ENCODE measurements around the gene SMARCD3.

The SMARCD3 gene

DNA sequence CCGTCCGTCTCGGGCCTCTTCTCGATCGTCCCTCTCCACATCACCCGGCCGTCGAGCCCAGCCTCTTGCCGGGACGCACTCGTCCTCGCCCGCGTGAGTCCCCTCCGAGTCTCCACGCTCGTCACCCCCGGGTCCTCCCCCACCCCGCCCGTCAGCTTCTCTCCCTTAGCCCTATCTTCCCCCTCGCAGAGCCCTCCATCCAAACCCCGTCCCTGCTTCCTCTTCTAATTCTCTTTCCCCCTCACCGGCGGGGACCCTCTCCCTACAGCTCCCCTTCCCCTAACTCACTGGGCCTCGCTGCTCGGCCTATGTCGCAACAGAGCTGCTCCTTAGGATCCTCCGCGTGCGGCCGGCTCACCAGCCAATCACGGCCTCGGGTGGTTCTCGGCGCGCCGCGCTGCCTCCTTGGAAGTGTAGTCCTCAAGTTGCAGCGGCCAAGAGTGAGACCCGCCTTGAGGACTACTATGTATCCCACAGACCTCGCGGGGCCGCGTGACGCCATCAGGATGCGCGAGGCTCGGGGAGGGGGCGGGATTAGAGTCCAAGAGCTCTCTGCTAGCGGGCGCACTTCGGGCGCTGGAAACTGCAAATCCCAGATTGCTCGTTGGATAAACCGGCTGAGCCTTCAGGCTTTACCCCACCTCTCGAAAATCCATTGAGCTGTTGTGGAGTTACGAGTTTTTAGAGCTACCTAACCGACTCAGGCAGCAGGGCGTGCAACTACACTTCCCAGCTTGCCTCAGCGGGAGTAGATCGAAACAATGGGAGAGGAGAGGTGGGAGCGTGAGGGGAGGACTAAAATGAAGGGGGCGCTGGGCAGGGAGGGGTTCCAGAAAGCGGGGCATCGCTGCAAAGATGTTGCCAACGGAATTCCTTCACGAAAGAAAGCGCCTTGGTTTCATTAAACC is 21.4 kb downstream of the SMARCD3 start, which contains the start of gene ABCF2:
ABCF2 (minus strand) TSS at position 331 of the 908 bp plus-strand sequence. CDS start 747 bp downstream, outside the sequence.
- peak within 1 kb of the TSS; percentile 59 to 98 (median 91) for H3K4me3 ChIP-seq (ENCODE audit: control insufficient read depth in 1 of 7, extremely low read depth in 1 of 7, insufficient read depth in 4 of 7, low read depth in 2 of 7, low read length in 6 of 7)
- CTCF ChIA-PET = interaction anchor here (1.1 to 5.7 kb wide), 10 partner anchors 10 to 57 kb away, joined by 3 to 39 read pairs (median 6); no protein-coding TSS in a partner anchor
- DNase-seq = peak; percentile 98 to 99 (median 98)
- H3K9me3 ChIP-seq (ENCODE audit: control extremely low read depth in 1 of 5, control insufficient read depth in 4 of 5, insufficient read depth in 2 of 5, low read depth in 1 of 5, low read length in 4 of 5) = no peaks in the 10 kb centered on the region
- 0% methylated on average over 62 of the region's 68 CpGs for WGBS (ENCODE audit: insufficient coverage)
- peaks cover 15 to 31% (median 21%) of the 10 kb centered on the region in 4 experiments for H3K4me1 ChIP-seq (ENCODE audit: control extremely low read depth in 1 of 4, control insufficient read depth in 4 of 4, insufficient read depth in 4 of 4, low read length in 3 of 4)
- POLR2A ChIA-PET = interaction anchor here (0.8 to 1.2 kb wide), 4 partner anchors 10 to 20 kb away, joined by 3 to 5 read pairs (median 4); no protein-coding TSS in a partner anchor
- H3K36me3 ChIP-seq (ENCODE audit: control insufficient read depth in 4 of 4, insufficient read depth in 4 of 4, low read length in 3 of 4) = peaks cover 7 to 34% (median 32%) of the 10 kb centered on the region in 4 experiments
- no peaks in the 10 kb centered on the region for H3K27me3 ChIP-seq (replicated peaks in 2 of 5; ENCODE audit: control insufficient read depth in 4 of 5, insufficient read depth in 5 of 5, low read length in 4 of 5)
- H3K27ac ChIP-seq (ENCODE audit: insufficient read depth in 1 of 2, low read depth in 1 of 2, low read length in 2 of 2, poor library complexity in 1 of 2, severe bottlenecking in 2 of 2) = peak within 1 kb of the TSS; percentile 42 to 79

DNA sequence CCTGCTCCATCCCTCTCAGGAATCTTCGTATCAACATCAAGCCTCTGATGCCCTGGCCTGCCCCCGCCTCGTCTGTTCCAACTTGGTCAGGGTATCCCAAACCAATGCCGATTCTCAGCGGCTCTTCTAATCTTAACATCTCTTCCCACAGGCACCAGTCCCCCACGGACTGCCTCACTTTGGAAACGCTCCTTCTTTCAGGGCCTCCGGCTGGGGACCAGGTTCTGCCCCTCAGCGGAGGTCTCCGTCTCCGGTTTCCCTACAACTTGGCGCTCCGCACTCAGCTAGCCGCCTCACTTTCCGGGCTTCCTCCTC is 22.0 kb downstream of the SMARCD3 start:
- no peak for DNase-seq

DNA sequence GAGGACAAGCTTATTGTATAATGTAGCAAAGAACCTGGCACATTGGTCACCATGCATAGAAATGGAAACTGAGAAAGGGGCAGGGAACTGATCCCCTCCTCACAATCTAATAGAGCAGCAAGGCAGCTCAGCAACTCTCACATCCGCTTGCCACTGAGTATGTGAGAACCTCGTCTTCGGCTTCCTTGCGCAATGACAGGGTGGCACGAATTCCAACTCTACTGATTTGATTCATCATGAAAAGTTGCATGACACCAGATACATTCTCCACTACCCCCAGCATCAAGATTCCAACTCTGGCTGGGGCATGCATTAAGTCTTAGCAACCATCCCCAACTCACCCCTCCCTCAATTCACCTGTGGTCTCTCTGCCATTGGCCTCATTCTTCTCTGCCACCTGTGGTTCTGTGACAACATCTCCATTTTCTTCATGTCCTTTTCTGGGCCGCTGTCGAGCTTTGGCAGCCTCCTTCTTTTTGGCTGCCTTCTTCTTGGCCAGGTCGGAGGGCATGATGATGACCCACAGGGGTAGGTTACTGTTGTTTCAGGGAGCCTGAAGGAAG is 22.5 kb downstream of the SMARCD3 start:
- H3K27ac ChIP-seq (ENCODE audit: insufficient read depth in 1 of 2, low read depth in 1 of 2, low read length in 2 of 2, poor library complexity in 1 of 2, severe bottlenecking in 2 of 2) = peak overlapping the region; percentile 42 to 79
- ChIA-PET POLR2A (no interaction called here), CTCF (interaction anchor here (0.9 to 5.7 kb wide), 7 partner anchors 9 to 49 kb away, joined by 3 to 39 read pairs (median 7); no protein-coding TSS in a partner anchor)
- DNase-seq = no peak
- H3K27me3 ChIP-seq (replicated peaks in 2 of 5; ENCODE audit: control insufficient read depth in 4 of 5, insufficient read depth in 5 of 5, low read length in 4 of 5) = no peaks in the 10 kb centered on the region
- H3K4me3 ChIP-seq (ENCODE audit: control insufficient read depth in 1 of 7, extremely low read depth in 1 of 7, insufficient read depth in 4 of 7, low read depth in 2 of 7, low read length in 6 of 7) = peak overlapping the region in 6 of 7 experiments; percentile 88 to 98 (median 92)
- no peaks in the 10 kb centered on the region for H3K9me3 ChIP-seq (ENCODE audit: control extremely low read depth in 1 of 5, control insufficient read depth in 4 of 5, insufficient read depth in 2 of 5, low read depth in 1 of 5, low read length in 4 of 5)
- H3K36me3 ChIP-seq (ENCODE audit: control insufficient read depth in 4 of 4, insufficient read depth in 4 of 4, low read length in 3 of 4) = peaks cover 11 to 42% (median 38%) of the 10 kb centered on the region in 4 experiments
- peaks cover 11 to 23% (median 16%) of the 10 kb centered on the region in 4 experiments for H3K4me1 ChIP-seq (ENCODE audit: control extremely low read depth in 1 of 4, control insufficient read depth in 4 of 4, insufficient read depth in 4 of 4, low read length in 3 of 4)
- WGBS (ENCODE audit: insufficient coverage) = 79% methylated on average over 5 of the region's 8 CpGs

More for the DNA sequence above, 22.0 kb downstream of the SMARCD3 start:
- H3K4me3 ChIP-seq (ENCODE audit: control insufficient read depth in 1 of 7, extremely low read depth in 1 of 7, insufficient read depth in 4 of 7, low read depth in 2 of 7, low read length in 6 of 7) = peak overlapping the region; percentile 59 to 98 (median 91)
- H3K27ac ChIP-seq (ENCODE audit: insufficient read depth in 1 of 2, low read depth in 1 of 2, low read length in 2 of 2, poor library complexity in 1 of 2, severe bottlenecking in 2 of 2) = peak overlapping the region; percentile 42 to 79
- no peaks in the 10 kb centered on the region for H3K9me3 ChIP-seq (ENCODE audit: control extremely low read depth in 1 of 5, control insufficient read depth in 4 of 5, insufficient read depth in 2 of 5, low read depth in 1 of 5, low read length in 4 of 5)
- ChIA-PET POLR2A (interaction anchor here (0.8 to 1.2 kb wide), 3 partner anchors 16 to 20 kb away, joined by 3 to 5 read pairs (median 4); no protein-coding TSS in a partner anchor), CTCF (interaction anchor here (1.1 to 5.7 kb wide), 11 partner anchors 9 to 56 kb away, joined by 3 to 39 read pairs (median 6); no protein-coding TSS in a partner anchor)
- WGBS (ENCODE audit: insufficient coverage) = 3% methylated on average over 15 of the region's 15 CpGs
- H3K27me3 ChIP-seq (replicated peaks in 2 of 5; ENCODE audit: control insufficient read depth in 4 of 5, insufficient read depth in 5 of 5, low read length in 4 of 5) = no peaks in the 10 kb centered on the region
- H3K36me3 ChIP-seq (ENCODE audit: control insufficient read depth in 4 of 4, insufficient read depth in 4 of 4, low read length in 3 of 4) = peaks cover 10 to 40% (median 36%) of the 10 kb centered on the region in 4 experiments
- peaks cover 11 to 25% (median 17%) of the 10 kb centered on the region in 4 experiments for H3K4me1 ChIP-seq (ENCODE audit: control extremely low read depth in 1 of 4, control insufficient read depth in 4 of 4, insufficient read depth in 4 of 4, low read length in 3 of 4)

DNA sequence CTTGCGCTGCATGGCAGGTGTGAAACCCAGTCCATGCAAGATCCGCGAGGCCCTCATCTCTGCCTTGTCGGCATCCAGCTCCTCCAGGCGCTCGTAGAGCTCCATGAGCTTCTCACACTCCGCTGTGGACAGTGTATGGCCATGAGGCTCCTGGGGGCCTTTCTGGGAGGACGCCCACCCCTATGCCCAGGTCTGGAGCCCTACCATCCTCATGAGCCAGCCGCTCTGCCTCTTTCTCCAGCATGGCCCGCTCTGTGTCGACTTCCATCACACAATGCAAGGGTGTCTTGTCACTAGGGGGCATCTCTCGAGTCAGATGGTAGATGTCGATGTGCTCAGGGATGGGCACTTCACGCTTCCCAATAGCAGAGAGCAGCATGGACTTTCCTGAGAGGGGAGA is 24.8 kb downstream of the SMARCD3 start:
- Histone ChIP-seq H3K36me3 (ENCODE audit: control insufficient read depth in 4 of 4, insufficient read depth in 4 of 4, low read length in 3 of 4) (peaks cover 18 to 58% (median 49%) of the 10 kb centered on the region in 4 experiments), H3K27ac (ENCODE audit: insufficient read depth in 1 of 2, low read depth in 1 of 2, low read length in 2 of 2, poor library complexity in 1 of 2, severe bottlenecking in 2 of 2) (no peak overlapping the region), H3K4me1 (ENCODE audit: control extremely low read depth in 1 of 4, control insufficient read depth in 4 of 4, insufficient read depth in 4 of 4, low read length in 3 of 4) (peaks cover 11 to 23% (median 16%) of the 10 kb centered on the region in 4 experiments), H3K9me3 (ENCODE audit: control extremely low read depth in 1 of 5, control insufficient read depth in 4 of 5, insufficient read depth in 2 of 5, low read depth in 1 of 5, low read length in 4 of 5) (no peaks in the 10 kb centered on the region), H3K27me3 (replicated peaks in 2 of 5; ENCODE audit: control insufficient read depth in 4 of 5, insufficient read depth in 5 of 5, low read length in 4 of 5) (no peaks in the 10 kb centered on the region), H3K4me3 (ENCODE audit: control insufficient read depth in 1 of 7, extremely low read depth in 1 of 7, insufficient read depth in 4 of 7, low read depth in 2 of 7, low read length in 6 of 7) (no peak overlapping the region)
- CTCF ChIA-PET = interaction anchor here (0.6 to 5.7 kb wide), 6 partner anchors 10 to 128 kb away, joined by 3 to 39 read pairs (median 4); no protein-coding TSS in a partner anchor
- no peak for DNase-seq
- POLR2A ChIA-PET = interaction anchor here (0.6 kb wide), 1 partner anchor 16 kb away, joined by 3 read pairs; no protein-coding TSS in a partner anchor
- 98% methylated on average over 14 of the region's 14 CpGs for WGBS (ENCODE audit: insufficient coverage)

DNA sequence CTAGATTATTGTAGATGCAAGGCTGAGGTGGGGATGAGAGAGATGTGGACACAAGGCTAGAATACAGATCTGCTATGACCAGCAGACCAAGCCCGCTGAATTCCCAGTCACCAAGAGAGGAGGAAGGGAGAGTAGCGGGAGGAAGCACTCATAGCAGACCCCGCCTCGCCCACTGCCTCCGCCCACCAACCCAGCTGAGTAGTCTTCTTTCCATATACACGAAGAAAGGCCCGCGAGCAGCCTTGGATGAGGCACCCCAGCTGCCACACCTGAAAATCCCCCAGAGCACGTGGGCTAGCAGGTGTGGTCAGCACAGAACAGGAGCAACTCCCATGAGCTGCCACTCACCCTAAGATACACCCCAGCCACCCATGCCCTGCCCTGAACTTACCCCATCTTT is 30.3 kb downstream of the SMARCD3 start:
- DNase-seq = no peak
- Histone ChIP-seq H3K27me3 (replicated peaks in 2 of 5; ENCODE audit: control insufficient read depth in 4 of 5, insufficient read depth in 5 of 5, low read length in 4 of 5) (no peaks in the 10 kb centered on the region), H3K36me3 (ENCODE audit: control insufficient read depth in 4 of 4, insufficient read depth in 4 of 4, low read length in 3 of 4) (peaks cover 30 to 88% (median 69%) of the 10 kb centered on the region in 4 experiments), H3K27ac (ENCODE audit: insufficient read depth in 1 of 2, low read depth in 1 of 2, low read length in 2 of 2, poor library complexity in 1 of 2, severe bottlenecking in 2 of 2) (no peak overlapping the region), H3K9me3 (ENCODE audit: control extremely low read depth in 1 of 5, control insufficient read depth in 4 of 5, insufficient read depth in 2 of 5, low read depth in 1 of 5, low read length in 4 of 5) (no peaks in the 10 kb centered on the region), H3K4me1 (ENCODE audit: control extremely low read depth in 1 of 4, control insufficient read depth in 4 of 4, insufficient read depth in 4 of 4, low read length in 3 of 4) (no peaks in the 10 kb centered on the region), H3K4me3 (ENCODE audit: control insufficient read depth in 1 of 7, extremely low read depth in 1 of 7, insufficient read depth in 4 of 7, low read depth in 2 of 7, low read length in 6 of 7) (no peak overlapping the region)
- POLR2A ChIA-PET = no interaction called here
- 93% methylated on average over 8 of the region's 9 CpGs for WGBS (ENCODE audit: insufficient coverage)
- CTCF ChIA-PET = interaction anchor here (1.0 to 2.3 kb wide), 5 partner anchors 9 to 170 kb away, joined by 3 to 11 read pairs (median 3); partner anchors contain the start of gene ABCF2

DNA sequence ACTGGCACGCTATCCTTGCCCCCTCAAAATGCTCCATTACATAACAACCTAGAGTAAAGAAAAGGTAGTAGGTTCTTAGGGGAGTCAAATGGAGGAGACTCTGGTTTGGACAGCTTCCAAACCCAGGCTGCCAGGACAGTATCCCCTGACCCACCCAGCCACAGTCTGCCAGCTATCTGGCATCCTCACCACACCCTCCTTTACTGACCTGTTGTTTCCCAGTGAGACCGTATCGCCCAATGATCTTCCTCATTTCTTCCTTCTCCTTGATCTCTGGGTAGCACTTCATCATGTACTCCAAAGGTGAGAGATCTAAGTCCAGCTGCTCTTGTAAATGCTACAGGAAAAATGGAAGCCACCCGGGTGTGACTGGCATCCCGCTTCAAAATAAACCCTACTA is 33.1 kb downstream of the SMARCD3 start:
- H3K4me3 ChIP-seq (ENCODE audit: control insufficient read depth in 1 of 7, extremely low read depth in 1 of 7, insufficient read depth in 4 of 7, low read depth in 2 of 7, low read length in 6 of 7) = no peak overlapping the region
- POLR2A ChIA-PET = no interaction called here

More for the DNA sequence above, 33.1 kb downstream of the SMARCD3 start:
- Histone ChIP-seq H3K9me3 (ENCODE audit: control extremely low read depth in 1 of 5, control insufficient read depth in 4 of 5, insufficient read depth in 2 of 5, low read depth in 1 of 5, low read length in 4 of 5) (no peaks in the 10 kb centered on the region), H3K4me1 (ENCODE audit: control extremely low read depth in 1 of 4, control insufficient read depth in 4 of 4, insufficient read depth in 4 of 4, low read length in 3 of 4) (no peaks in the 10 kb centered on the region), H3K27ac (ENCODE audit: insufficient read depth in 1 of 2, low read depth in 1 of 2, low read length in 2 of 2, poor library complexity in 1 of 2, severe bottlenecking in 2 of 2) (no peak overlapping the region), H3K36me3 (ENCODE audit: control insufficient read depth in 4 of 4, insufficient read depth in 4 of 4, low read length in 3 of 4) (peaks cover 19 to 81% (median 56%) of the 10 kb centered on the region in 4 experiments), H3K27me3 (replicated peaks in 2 of 5; ENCODE audit: control insufficient read depth in 4 of 5, insufficient read depth in 5 of 5, low read length in 4 of 5) (no peaks in the 10 kb centered on the region)
- CTCF ChIA-PET = interaction anchor here (5.2 kb wide), 1 partner anchor 9 kb away, joined by 39 read pairs; the partner anchor contains the start of gene ABCF2
- WGBS (ENCODE audit: insufficient coverage) = 94% methylated on average over 4 of the region's 5 CpGs
- DNase-seq = no peak

All from common myeloid progenitor, CD34-positive (primary cell).